Glutamatergic neuron (in vitro differentiated cells): ENCODE results near the gene GYPC. TPM values are rescaled to one million over a fixed set of nuclear protein-coding genes. Genes with fewer than 3 reads are reported as not detected.

Experiments used
- DNase-seq: peaks from one replicate; pipeline ENCODE4 v3.0.0; 2022
- H3K27ac Mint-ChIP-seq: one replicate; pipeline ENCODE4 v1.8.0; 2020; ENCODE audit warnings: mild to moderate bottlenecking, mixed read lengths, inconsistent platforms; ENCODE audit not compliant: unreplicated experiment
- H3K27me3 Mint-ChIP-seq: one replicate; pipeline ENCODE4 v1.8.0; 2020; ENCODE audit warnings: mild to moderate bottlenecking, moderate library complexity, mixed read lengths, inconsistent platforms; ENCODE audit not compliant: unreplicated experiment
- H3K36me3 Mint-ChIP-seq: one replicate; pipeline ENCODE4 v1.8.0; 2020; ENCODE audit warnings: mild to moderate bottlenecking, mixed read lengths, inconsistent platforms; ENCODE audit not compliant: unreplicated experiment
- H3K4me1 Mint-ChIP-seq: one replicate; pipeline ENCODE4 v1.8.0; 2020; ENCODE audit warnings: mild to moderate bottlenecking, low read depth, mixed read lengths, inconsistent platforms; ENCODE audit not compliant: unreplicated experiment
- H3K4me3 Mint-ChIP-seq: one replicate; pipeline ENCODE4 v1.8.0; 2020; ENCODE audit warnings: mild to moderate bottlenecking, mixed read lengths, inconsistent platforms; ENCODE audit not compliant: unreplicated experiment
- H3K9me3 Mint-ChIP-seq: one replicate; pipeline ENCODE4 v1.8.0; 2020; ENCODE audit warnings: mild to moderate bottlenecking, moderate library complexity, mixed read lengths, inconsistent platforms; ENCODE audit not compliant: unreplicated experiment
- total RNA-seq: library from RNA; stranded (reverse); fragmentation: NEBNext Ultra II Directional; extraction: Animal tissue kit (Norgen Biotek cat#: 25700); gene quantifications from one replicate; pipeline ENCODE4 v1.2.1, GENCODE V29; 2021; ENCODE audit not compliant: unreplicated experiment
- TF ChIP-seq, protein P1 (sequence below): fragments of 200-600 bp; sonication (generic); IDR thresholded peaks from one replicate; pipeline ENCODE4 v1.5.0; 2021; ENCODE audit not compliant: partially characterized antibody, unreplicated experiment

Gene GYPC
- total RNA-seq, 1 donor from 2014 or later: 2.0 TPM

DNA sequence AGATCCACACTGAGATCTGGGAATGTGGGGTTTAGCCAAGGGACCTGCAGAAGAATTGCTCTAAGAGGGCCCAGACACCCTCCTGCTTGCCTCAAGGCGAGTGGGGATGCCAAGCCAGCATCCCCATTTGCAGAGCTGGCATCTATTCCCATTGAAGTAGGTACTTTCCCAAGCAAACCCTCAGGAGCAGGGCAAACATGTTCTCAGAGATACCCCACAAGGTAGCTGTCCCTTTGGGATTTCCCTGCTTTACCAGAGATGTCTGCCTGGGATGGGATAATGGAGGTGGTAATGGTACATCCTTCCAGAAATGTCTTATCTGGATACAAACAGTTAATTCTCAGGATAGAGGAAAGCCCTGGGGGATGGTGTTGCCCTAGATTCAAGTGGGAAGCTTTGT is 51.2 kb downstream of the GYPC start:
- Mint-ChIP-seq H3K27ac (no peak overlapping the region), H3K9me3 (peaks cover 1% of the 10 kb centered on the region), H3K27me3 (no peaks in the 10 kb centered on the region), H3K36me3 (no peaks in the 10 kb centered on the region), H3K4me1 (no peaks in the 10 kb centered on the region), H3K4me3 (no peak overlapping the region)
- TF ChIP-seq, protein P1, sequence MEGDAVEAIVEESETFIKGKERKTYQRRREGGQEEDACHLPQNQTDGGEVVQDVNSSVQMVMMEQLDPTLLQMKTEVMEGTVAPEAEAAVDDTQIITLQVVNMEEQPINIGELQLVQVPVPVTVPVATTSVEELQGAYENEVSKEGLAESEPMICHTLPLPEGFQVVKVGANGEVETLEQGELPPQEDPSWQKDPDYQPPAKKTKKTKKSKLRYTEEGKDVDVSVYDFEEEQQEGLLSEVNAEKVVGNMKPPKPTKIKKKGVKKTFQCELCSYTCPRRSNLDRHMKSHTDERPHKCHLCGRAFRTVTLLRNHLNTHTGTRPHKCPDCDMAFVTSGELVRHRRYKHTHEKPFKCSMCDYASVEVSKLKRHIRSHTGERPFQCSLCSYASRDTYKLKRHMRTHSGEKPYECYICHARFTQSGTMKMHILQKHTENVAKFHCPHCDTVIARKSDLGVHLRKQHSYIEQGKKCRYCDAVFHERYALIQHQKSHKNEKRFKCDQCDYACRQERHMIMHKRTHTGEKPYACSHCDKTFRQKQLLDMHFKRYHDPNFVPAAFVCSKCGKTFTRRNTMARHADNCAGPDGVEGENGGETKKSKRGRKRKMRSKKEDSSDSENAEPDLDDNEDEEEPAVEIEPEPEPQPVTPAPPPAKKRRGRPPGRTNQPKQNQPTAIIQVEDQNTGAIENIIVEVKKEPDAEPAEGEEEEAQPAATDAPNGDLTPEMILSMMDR: no peak
- DNase-seq: no peak

DNA sequence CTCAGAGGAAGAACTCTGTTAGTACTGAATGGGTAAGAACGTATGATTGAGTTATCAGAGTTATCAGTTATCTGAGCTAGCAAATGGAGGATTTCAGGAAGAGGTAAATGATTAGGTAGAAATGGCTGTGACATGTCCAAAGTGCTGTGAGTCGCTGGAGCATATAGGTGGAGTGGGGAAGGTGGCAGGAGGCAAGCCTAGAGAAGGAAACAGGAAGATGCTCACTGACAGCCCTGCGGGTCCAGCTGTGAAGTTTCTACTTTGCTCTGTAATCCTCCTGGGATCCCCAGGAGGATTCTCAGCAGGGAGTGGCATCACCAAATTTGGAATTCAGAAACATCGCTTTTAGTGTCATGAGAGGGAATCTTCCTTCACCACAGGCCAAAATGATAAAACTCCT is 52.0 kb downstream of the GYPC start:
- Mint-ChIP-seq H3K27ac (no peak overlapping the region), H3K27me3 (no peaks in the 10 kb centered on the region), H3K36me3 (no peaks in the 10 kb centered on the region), H3K4me3 (no peak overlapping the region), H3K9me3 (peaks cover 1% of the 10 kb centered on the region), H3K4me1 (no peaks in the 10 kb centered on the region)
- DNase-seq: no peak
- TF ChIP-seq, protein P1: no peak

DNA sequence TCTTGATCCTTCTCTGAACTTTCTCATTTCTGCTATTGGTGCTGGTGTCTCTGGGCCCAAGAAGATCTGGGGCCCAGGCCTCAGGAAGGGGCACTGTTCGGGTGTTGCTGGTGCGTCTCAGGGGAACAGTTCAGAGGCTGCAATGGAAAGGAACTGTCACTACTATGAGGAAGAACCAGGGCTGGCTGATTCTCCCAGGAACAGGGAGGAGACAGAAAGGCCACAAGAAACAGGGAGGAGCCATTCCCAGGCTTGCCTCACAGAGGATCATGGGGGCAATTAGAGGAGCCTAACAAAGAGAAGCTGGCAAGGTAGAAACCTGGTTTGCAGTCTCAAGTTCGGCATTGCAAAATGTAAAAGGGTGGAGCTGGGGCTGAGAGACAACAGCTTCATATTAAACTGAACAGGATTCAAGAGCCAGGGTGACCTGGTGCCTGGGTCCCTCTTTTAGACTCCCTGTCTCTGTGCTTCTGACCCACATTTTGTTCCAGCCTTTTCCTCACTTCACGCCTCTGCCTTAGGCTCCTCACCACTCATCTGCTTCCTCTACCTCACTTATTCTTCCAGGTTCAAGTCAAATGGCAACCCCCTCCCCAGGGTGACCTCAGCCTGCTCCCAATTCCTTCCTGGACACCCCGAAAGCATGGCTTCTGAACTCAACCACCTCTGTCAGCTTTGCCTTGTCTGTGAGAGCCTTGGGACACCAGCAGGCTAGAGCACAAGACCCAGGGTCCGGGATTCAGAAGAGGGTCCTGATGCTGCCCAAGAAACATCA is 58.4 kb downstream of the GYPC start:
- H3K27me3 Mint-ChIP-seq: peaks cover 2% of the 10 kb centered on the region
- no peaks in the 10 kb centered on the region for H3K36me3 Mint-ChIP-seq
- H3K9me3 Mint-ChIP-seq: no peaks in the 10 kb centered on the region
- H3K4me1 Mint-ChIP-seq: no peaks in the 10 kb centered on the region
- H3K4me3 Mint-ChIP-seq: no peak overlapping the region
- DNase-seq: no peak
- TF ChIP-seq, protein P1: no peak
- H3K27ac Mint-ChIP-seq: no peak overlapping the region

DNA sequence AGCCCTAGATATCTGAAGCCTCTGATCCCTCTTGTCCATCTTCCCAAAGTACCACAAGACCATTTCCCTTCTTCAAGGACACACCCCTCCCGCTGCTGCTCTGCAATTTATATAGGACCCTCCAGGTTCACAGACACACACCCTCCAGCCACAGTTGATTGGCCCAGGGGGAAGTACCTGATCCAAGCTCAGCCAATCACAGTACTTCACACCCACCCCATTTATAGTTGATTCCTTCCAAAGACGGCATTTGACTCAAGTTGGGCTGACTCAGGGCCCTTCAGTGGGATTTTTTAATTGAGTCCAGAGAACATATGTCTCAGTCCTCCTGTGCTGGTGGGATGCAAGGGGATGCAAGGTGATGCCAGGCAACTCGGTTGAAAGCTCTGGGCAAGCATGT is 59.2 kb downstream of the GYPC start:
- H3K4me1 Mint-ChIP-seq: no peaks in the 10 kb centered on the region
- no peak overlapping the region for H3K27ac Mint-ChIP-seq
- H3K27me3 Mint-ChIP-seq: peaks cover 2% of the 10 kb centered on the region

More for the DNA sequence above, 59.2 kb downstream of the GYPC start:
- TF ChIP-seq, protein P1: no peak
- Mint-ChIP-seq H3K9me3 (no peaks in the 10 kb centered on the region), H3K36me3 (no peaks in the 10 kb centered on the region), H3K4me3 (no peak overlapping the region)
- DNase-seq: no peak
